Measurements from ENCODE around the gene GREB1. TPM values are rescaled to one million over a fixed set of nuclear protein-coding genes. Genes with fewer than 3 reads are reported as not detected.

GREB1 gene
- total and polyA plus RNA-seq, 12 donors, result 2.2 to 26.2 (median 3.7) TPM

DNA sequence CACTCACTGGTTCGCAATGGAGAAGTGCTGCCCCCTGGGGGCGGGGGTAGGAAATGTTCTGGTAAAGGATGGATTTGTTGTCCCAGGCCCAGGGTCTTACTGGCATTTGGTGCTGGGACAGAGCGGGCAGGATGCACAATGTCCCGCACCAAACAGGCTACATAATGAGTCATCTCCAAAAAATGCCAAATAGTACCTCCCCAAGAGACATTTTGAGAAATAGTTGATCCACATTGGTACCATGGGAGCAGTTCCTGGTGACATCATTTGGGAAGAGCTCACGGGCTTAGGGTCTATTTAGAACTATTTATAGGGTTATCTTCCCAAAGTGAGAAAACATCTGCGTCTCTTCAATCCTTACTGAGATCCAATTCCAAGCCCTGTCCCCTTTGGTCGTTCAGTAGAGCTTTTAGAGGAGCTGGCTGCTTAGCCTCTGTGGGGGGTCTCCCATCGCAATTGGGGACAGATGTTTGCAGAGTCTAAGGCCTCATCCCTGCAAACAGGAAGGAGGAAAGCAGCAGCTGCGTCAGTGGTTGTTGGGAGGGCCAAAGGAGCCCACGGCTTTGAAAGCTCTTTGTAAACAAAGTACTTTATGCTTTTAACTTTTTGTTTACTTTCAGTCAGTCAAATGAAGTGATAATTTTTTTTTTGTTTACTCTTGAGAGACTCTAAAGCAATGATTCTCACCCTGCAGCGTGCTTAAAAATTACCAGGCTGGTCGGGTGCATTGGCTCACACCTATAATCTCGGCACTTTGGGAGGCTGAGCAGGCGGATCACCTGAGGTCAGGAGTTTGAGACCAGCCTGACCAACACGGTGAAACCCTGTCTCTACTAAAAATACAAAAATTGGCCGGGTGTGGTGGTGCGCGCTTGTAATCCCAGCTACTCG lies 49.3 kb downstream of the GREB1 start:
- DNase-seq, result peak; percentile 45 to 79 (median 57)
- intact Hi-C loops (cut with DNase I), result loop anchor here (2.0 to 10.0 kb wide), 3 partner anchors 101 to 458 kb away; no protein-coding TSS in a partner anchor
- no peak for TF ChIP-seq POLR2A (IDR thresholded peaks at IDR 0.05)
- TF ChIP-seq, protein P1, sequence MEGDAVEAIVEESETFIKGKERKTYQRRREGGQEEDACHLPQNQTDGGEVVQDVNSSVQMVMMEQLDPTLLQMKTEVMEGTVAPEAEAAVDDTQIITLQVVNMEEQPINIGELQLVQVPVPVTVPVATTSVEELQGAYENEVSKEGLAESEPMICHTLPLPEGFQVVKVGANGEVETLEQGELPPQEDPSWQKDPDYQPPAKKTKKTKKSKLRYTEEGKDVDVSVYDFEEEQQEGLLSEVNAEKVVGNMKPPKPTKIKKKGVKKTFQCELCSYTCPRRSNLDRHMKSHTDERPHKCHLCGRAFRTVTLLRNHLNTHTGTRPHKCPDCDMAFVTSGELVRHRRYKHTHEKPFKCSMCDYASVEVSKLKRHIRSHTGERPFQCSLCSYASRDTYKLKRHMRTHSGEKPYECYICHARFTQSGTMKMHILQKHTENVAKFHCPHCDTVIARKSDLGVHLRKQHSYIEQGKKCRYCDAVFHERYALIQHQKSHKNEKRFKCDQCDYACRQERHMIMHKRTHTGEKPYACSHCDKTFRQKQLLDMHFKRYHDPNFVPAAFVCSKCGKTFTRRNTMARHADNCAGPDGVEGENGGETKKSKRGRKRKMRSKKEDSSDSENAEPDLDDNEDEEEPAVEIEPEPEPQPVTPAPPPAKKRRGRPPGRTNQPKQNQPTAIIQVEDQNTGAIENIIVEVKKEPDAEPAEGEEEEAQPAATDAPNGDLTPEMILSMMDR (IDR thresholded peaks at IDR 0.05), result peak; percentile 69 to 84 (median 76)
- no peaks in the 10 kb centered on the region for H3K36me3 ChIP-seq (replicated peaks in 1 of 2)
- H3K4me3 ChIP-seq, result no peak overlapping the region
- no peaks in the 10 kb centered on the region for H3K4me1 ChIP-seq (replicated peaks in 1 of 2)
- H3K27ac ChIP-seq, result no peak overlapping the region
- H3K9me3 ChIP-seq (replicated peaks in 1 of 3), result no peaks in the 10 kb centered on the region
- H3K27me3 ChIP-seq, result no peaks in the 10 kb centered on the region
- 46 to 57% (median 55%) methylated on average over 18 to 19 of the region's 19 CpGs for WGBS, 4 donors

DNA sequence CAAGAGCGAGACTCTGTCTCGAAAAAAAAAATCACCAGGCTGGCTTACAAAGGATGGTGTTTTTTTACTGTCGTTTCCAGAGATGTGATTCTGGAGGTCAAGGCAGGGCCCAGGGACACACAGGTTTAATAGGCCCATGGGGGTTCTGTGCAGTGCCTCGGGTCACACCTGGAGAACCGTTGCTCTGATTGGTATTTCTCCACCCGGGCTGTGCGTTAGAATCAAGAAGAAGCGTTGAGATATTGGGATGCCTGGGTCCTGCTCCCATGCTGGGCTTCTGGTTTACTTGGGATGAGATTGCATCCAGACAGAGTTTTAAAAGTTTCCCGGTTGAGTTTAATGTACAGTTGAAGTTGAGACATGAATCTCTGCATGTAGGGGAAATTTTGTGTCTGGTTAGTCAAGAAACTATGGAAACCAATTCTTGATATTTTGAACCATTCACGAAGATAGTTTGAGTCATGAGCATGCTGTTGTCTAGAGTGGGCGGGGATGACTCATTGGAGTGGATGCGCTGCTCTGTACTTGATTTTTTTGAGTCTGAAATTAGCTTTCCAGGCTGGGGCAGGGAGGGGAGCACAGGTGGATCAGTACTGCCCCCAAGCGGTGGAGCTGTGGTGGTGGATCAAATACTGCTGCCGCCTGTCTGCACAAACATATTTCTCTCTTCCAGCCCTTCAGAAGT lies 50.1 kb downstream of the GREB1 start:
- no peak overlapping the region for H3K27ac ChIP-seq

DNA sequence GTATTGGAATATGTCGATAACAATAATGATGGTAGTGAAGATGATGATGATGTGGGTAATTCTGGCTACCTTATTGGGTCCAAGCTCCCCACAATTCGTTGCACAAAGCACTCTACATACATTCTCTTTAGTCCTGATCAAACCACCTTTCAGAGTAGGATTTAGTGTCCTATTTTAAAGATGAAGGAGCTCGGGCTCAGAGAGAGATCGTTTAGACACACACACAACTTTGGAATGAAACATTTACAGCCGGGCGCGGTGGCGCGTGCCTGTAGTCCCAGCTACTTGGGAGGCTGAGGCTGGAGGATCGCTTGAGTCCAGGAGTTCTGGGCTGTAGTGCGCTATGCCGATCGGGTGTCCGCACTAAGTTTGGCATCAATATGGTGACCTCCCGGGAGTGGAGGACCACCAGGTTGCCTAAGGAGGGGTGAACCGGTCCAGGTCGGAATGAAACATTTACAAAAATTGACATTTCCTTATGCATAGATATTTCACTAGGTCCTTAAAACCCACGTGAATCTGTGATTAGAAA lies 50.7 kb downstream of the GREB1 start:
- no peak for TF ChIP-seq POLR2A (IDR thresholded peaks at IDR 0.05)
- TF ChIP-seq, protein P1 (IDR thresholded peaks at IDR 0.05), result peak in 2 of 6 experiments; percentile 4 to 5
- H3K4me3 ChIP-seq, result no peak overlapping the region
- H3K4me1 ChIP-seq (replicated peaks in 1 of 2), result no peaks in the 10 kb centered on the region
- no peak overlapping the region for H3K27ac ChIP-seq
- H3K9me3 ChIP-seq (replicated peaks in 1 of 3), result no peaks in the 10 kb centered on the region
- DNase-seq, result no peak
- no peaks in the 10 kb centered on the region for H3K27me3 ChIP-seq
- H3K36me3 ChIP-seq (replicated peaks in 1 of 2), result no peaks in the 10 kb centered on the region
- WGBS, 4 donors, result 68 to 77% (median 75%) methylated on average over 18 of the region's 18 CpGs
- intact Hi-C loops (cut with DNase I), result loop anchor here (5.0 to 10.0 kb wide), 2 partner anchors 102 to 460 kb away; no protein-coding TSS in a partner anchor

More for the DNA sequence above, 50.1 kb downstream of the GREB1 start:
- Histone ChIP-seq H3K4me3 (no peak overlapping the region), H3K36me3 (replicated peaks in 1 of 2) (no peaks in the 10 kb centered on the region), H3K9me3 (replicated peaks in 1 of 3) (no peaks in the 10 kb centered on the region), H3K4me1 (replicated peaks in 1 of 2) (no peaks in the 10 kb centered on the region), H3K27me3 (no peaks in the 10 kb centered on the region)
- DNase-seq, result peak; percentile 77 to 91 (median 86)
- WGBS, 4 donors, result 42 to 51% (median 48%) methylated on average over 11 to 14 of the region's 14 CpGs
- intact Hi-C loops (cut with DNase I), result loop anchor here (2.0 to 10.0 kb wide), 3 partner anchors 102 to 459 kb away; no protein-coding TSS in a partner anchor
- no peak for TF ChIP-seq POLR2A (IDR thresholded peaks at IDR 0.05)
- TF ChIP-seq, protein P1 (IDR thresholded peaks at IDR 0.05), result peak; percentile 77 to 96 (median 92)

DNA sequence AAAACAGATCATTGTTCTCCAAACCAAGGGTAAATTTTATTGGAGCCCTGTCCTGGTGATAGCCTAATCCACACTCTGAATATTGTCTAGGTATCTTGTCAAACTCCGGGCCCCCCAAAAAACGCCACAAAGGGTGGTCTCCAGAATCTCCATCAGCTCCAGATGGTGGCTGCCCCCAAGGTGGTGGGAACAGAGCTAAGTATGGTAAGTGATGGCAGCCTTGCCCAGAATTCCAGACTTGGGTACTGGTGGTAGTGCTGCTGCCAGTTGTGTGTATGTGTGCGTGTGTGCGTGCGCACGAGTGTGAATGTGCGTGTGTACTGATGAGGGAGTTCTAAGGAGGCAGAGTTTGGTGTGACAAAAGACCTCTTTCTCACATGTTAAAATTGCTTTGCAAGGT lies 51.2 kb downstream of the GREB1 start:
- no peak for DNase-seq
- H3K27ac ChIP-seq, result no peak overlapping the region

More for the DNA sequence above, 51.2 kb downstream of the GREB1 start:
- Histone ChIP-seq H3K4me3 (no peak overlapping the region), H3K36me3 (replicated peaks in 1 of 2) (no peaks in the 10 kb centered on the region), H3K4me1 (replicated peaks in 1 of 2) (no peaks in the 10 kb centered on the region), H3K27me3 (no peaks in the 10 kb centered on the region), H3K9me3 (replicated peaks in 1 of 3) (no peaks in the 10 kb centered on the region)
- intact Hi-C loops (cut with DNase I), result loop anchor here in 1 of 2 donors (10.0 kb wide), 1 partner anchor 460 kb away; no protein-coding TSS in a partner anchor
- WGBS, 4 donors, result 87 to 92% (median 90%) methylated on average over 7 of the region's 7 CpGs
- TF ChIP-seq, protein P1 (IDR thresholded peaks at IDR 0.05), result no peak
- no peak for TF ChIP-seq POLR2A (IDR thresholded peaks at IDR 0.05)
